Colonic mucosa (tissue), 4 donors: Measurements from ENCODE around the gene ASB15. TPM values are rescaled to one million over a fixed set of nuclear protein-coding genes. Genes with fewer than 3 reads are reported as not detected.
"Not testable (repeated sequence)": the region's sequence is repeated elsewhere in the genome, so short reads cannot be mapped to it uniquely, and the experiment has no call there.

ENCODE experiments used
- DNase-seq: peaks from one replicate; pipeline ENCODE4 v3.0.0-alpha.2; 2020
- H3K27ac ChIP-seq: fragments of 200-600 bp; one replicate; pipeline ENCODE4 v1.8.0; 2021
- H3K27me3 ChIP-seq: fragments of 200-600 bp; one replicate; pipeline ENCODE4 v1.8.0; 2021
- H3K36me3 ChIP-seq: fragments of 200-600 bp; one replicate; pipeline ENCODE4 v1.8.0; 2021
- H3K4me1 ChIP-seq: fragments of 200-600 bp; one replicate; pipeline ENCODE4 v1.8.0; 2021; ENCODE audit warnings: mild to moderate bottlenecking
- H3K4me3 ChIP-seq: fragments of 200-600 bp; one replicate; pipeline ENCODE4 v1.8.0; 2021
- H3K9ac ChIP-seq, 2 donors: one replicate each; pipeline ENCODE4 v1.7.0; 2013; ENCODE audit warnings: control low read depth in 2 of 2, low read depth in 2 of 2, low read length in 2 of 2
- H3K9me3 ChIP-seq: fragments of 200-600 bp; one replicate; pipeline ENCODE4 v1.8.0; 2021
- intact Hi-C: fragments of 100-400 bp; cut with DNase I; formaldehyde crosslinking; loops from one replicate; pipeline ENCODE4 v1.14.1; 2022
- total RNA-seq, 2 donors: library from RNA; stranded (reverse); fragmentation: NEBNext Ultra II Directional in 1 of 2; extraction: Animal tissue kit (Norgen Biotek cat#: 25700) in 1 of 2; gene quantifications; one replicate each; pipeline ENCODE4 v1.2.1, GENCODE V29; 2021
- TF ChIP-seq, protein P1 (sequence below): fragments of 200-600 bp; IDR thresholded peaks from one replicate; pipeline ENCODE4 v1.8.0; 2022; ENCODE audit warnings: antibody characterized with exemption, mild to moderate bottlenecking
- donor health status: healthy.
- donor health status: DM: no; HTN: no; CAD: no.
- donor health status: DM: no; HTN: no; CAD: no.

The ASB15 gene
- total RNA-seq, 2 donors from 2014 or later = not detected

DNA sequence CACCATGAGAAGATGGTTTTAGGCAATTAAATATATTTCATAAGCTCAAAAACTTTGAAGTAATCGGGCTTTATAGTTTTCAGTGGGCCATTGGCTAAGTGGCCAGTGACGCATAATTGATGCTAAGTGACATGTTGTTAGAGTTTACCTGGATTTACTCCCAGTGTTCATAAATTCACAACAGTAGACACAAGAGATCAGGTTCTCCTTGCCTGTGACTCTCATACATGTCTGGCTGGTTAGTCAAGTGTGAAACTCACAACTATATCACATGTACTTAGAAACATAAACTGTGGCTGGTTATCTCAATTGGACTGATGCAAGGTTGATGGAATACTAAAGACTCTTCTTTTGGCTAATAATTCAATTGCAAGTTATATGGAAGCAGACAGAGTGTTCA lies 26.2 kb downstream of the ASB15 start:
- Histone ChIP-seq H3K27ac (no peak overlapping the region), H3K9me3 (no peaks in the 10 kb centered on the region), H3K4me3 (no peak overlapping the region), H3K27me3 (no peaks in the 10 kb centered on the region), H3K4me1 (no peaks in the 10 kb centered on the region), H3K36me3 (no peaks in the 10 kb centered on the region), H3K9ac (no peak overlapping the region)
- no peak for DNase-seq
- TF ChIP-seq, protein P1, sequence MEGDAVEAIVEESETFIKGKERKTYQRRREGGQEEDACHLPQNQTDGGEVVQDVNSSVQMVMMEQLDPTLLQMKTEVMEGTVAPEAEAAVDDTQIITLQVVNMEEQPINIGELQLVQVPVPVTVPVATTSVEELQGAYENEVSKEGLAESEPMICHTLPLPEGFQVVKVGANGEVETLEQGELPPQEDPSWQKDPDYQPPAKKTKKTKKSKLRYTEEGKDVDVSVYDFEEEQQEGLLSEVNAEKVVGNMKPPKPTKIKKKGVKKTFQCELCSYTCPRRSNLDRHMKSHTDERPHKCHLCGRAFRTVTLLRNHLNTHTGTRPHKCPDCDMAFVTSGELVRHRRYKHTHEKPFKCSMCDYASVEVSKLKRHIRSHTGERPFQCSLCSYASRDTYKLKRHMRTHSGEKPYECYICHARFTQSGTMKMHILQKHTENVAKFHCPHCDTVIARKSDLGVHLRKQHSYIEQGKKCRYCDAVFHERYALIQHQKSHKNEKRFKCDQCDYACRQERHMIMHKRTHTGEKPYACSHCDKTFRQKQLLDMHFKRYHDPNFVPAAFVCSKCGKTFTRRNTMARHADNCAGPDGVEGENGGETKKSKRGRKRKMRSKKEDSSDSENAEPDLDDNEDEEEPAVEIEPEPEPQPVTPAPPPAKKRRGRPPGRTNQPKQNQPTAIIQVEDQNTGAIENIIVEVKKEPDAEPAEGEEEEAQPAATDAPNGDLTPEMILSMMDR = no peak
- intact Hi-C loops = loop anchor here (10.0 kb wide), 1 partner anchor 63 kb away; no protein-coding TSS in a partner anchor

DNA sequence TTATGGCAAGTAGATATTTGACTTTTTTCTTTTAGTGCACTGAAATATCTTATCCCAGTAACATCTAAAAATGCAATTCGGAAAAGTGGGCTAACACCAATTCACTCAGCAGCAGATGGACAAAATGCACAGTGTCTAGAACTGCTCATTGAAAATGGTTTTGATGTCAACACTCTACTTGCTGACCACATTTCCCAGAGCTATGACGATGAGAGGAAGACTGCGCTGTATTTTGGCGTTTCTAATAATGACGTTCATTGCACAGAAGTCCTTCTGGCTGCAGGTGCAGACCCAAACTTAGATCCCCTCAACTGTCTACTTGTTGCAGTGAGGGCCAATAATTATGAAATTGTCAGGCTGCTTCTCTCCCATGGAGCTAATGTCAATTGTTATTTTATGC lies 27.2 kb downstream of the ASB15 start:
- no peak overlapping the region for H3K27ac ChIP-seq
- DNase-seq = no peak
- H3K9me3 ChIP-seq = no peaks in the 10 kb centered on the region
- H3K4me1 ChIP-seq = no peaks in the 10 kb centered on the region
- no peaks in the 10 kb centered on the region for H3K36me3 ChIP-seq
- intact Hi-C loops = loop anchor here (10.0 kb wide), 1 partner anchor 64 kb away; no protein-coding TSS in a partner anchor
- no peaks in the 10 kb centered on the region for H3K27me3 ChIP-seq
- H3K9ac ChIP-seq = no peak overlapping the region
- TF ChIP-seq, protein P1 = no peak
- H3K4me3 ChIP-seq = no peak overlapping the region

DNA sequence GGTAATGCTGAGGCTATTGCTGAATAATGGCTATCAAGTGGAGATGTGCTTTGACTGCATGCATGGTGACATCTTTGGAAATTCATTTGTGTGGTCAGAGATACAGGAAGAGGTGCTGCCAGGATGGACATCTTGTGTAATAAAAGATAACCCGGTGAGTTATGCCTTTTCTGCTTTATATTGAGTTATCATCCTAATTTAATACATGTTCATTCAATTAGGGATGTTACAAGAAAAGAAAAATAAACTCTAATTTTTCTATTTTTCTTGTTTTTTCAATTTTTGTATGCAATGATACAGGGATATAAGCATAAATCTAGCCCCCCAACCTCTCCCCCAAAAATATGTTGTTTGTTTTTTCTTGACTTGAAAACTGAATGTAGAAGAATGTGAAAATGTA lies 27.7 kb downstream of the ASB15 start:
- no peak overlapping the region for H3K4me3 ChIP-seq
- TF ChIP-seq, protein P1 = no peak
- DNase-seq = no peak
- H3K9ac ChIP-seq = no peak overlapping the region
- no peaks in the 10 kb centered on the region for H3K4me1 ChIP-seq
- H3K27me3 ChIP-seq = no peaks in the 10 kb centered on the region
- no peaks in the 10 kb centered on the region for H3K9me3 ChIP-seq
- no peaks in the 10 kb centered on the region for H3K36me3 ChIP-seq
- intact Hi-C loops = loop anchor here (10.0 kb wide), 1 partner anchor 64 kb away; no protein-coding TSS in a partner anchor
- no peak overlapping the region for H3K27ac ChIP-seq

- TF ChIP-seq, protein P1 = no peak
- Histone ChIP-seq H3K27ac (no peak overlapping the region), H3K27me3 (no peaks in the 10 kb centered on the region), H3K4me1 (no peaks in the 10 kb centered on the region), H3K36me3 (no peaks in the 10 kb centered on the region), H3K4me3 (no peak overlapping the region), H3K9ac (no peak overlapping the region), H3K9me3 (no peaks in the 10 kb centered on the region)
- intact Hi-C loops = no loop called here
- no peak for DNase-seq
These were observed 31.2 kb downstream of the ASB15 start for GRCh38 chr7:123632808-123633207.

GRCh38 chr7:123633553-123633952 lies 31.9 kb downstream of the ASB15 start:
- Histone ChIP-seq H3K4me1 (no peaks in the 10 kb centered on the region), H3K27ac (no peak overlapping the region), H3K27me3 (no peaks in the 10 kb centered on the region), H3K9me3 (no peaks in the 10 kb centered on the region), H3K9ac (no peak overlapping the region), H3K4me3 (no peak overlapping the region), H3K36me3 (no peaks in the 10 kb centered on the region)
- intact Hi-C loops = no loop called here
- DNase-seq = no peak
- TF ChIP-seq, protein P1 = no peak

- DNase-seq, H3K27ac ChIP-seq, H3K36me3 ChIP-seq, H3K4me3 ChIP-seq, H3K27me3 ChIP-seq, H3K9me3 ChIP-seq, H3K9ac ChIP-seq, H3K4me1 ChIP-seq, intact Hi-C loops: not testable (repeated sequence)
These were observed 32.5 kb downstream of the ASB15 start for GRCh38 chr7:123634011-123634573.
